Neural cell (in vitro differentiated cells): ENCODE measurements around the gene PPP3R1. TPM values are rescaled to one million over a fixed set of nuclear protein-coding genes. Genes with fewer than 3 reads are reported as not detected.

Experiments
- H2AFZ ChIP-seq: fragments of 200-600, 300-800 bp; sonication (generic), shearing (Covaris generic); 2 replicates; pipeline ENCODE4 v1.6.0; 2014; ENCODE audit warnings: low read depth, mild to moderate bottlenecking, antibody characterized with exemption, low read length, moderate library complexity
- H3F3A ChIP-seq: fragments of 200-600 bp; shearing (Covaris generic); 2 replicates; pipeline ENCODE4 v1.6.1; 2016; ENCODE audit warnings: mild to moderate bottlenecking, moderate library complexity, mixed read lengths, antibody characterized with exemption, low read length; ENCODE audit not compliant: insufficient read depth, poor library complexity, severe bottlenecking
- H3K27ac ChIP-seq: fragments of 200-600, 300-800 bp; sonication (generic), shearing (Covaris generic); 2 replicates; pipeline ENCODE4 v1.5.1; 2014; ENCODE audit warnings: mild to moderate bottlenecking, low read length, moderate library complexity
- H3K27me3 ChIP-seq: fragments of 300-800, 200-600 bp; sonication (generic), shearing (Covaris generic); 2 replicates; pipeline ENCODE4 v1.6.0; 2014; ENCODE audit warnings: mild to moderate bottlenecking, low read depth, low read length, moderate library complexity; ENCODE audit not compliant: insufficient read depth
- H3K36me3 ChIP-seq: fragments of 300-800, 200-600 bp; sonication (generic), shearing (Covaris generic); 2 replicates; pipeline ENCODE4 v1.5.1; 2014; ENCODE audit warnings: mild to moderate bottlenecking, antibody characterized with exemption, low read length, moderate library complexity; ENCODE audit not compliant: insufficient read depth
- H3K4me2 ChIP-seq: fragments of 300-800, 200-600 bp; sonication (generic), shearing (Covaris generic); 2 replicates; pipeline ENCODE4 v1.6.0; 2014; ENCODE audit warnings: mild to moderate bottlenecking, low read length
- H3K4me3 ChIP-seq: fragments of 300-800, 200-600 bp; sonication (generic), shearing (Covaris generic); 2 replicates; pipeline ENCODE4 v1.5.1; 2014; ENCODE audit warnings: mild to moderate bottlenecking, low read length, moderate library complexity
- H3K79me2 ChIP-seq: fragments of 200-600 bp; shearing (Covaris generic); replicated peaks from 2 replicates; pipeline ENCODE4 v1.6.0; 2014; ENCODE audit warnings: mild to moderate bottlenecking, low read length, moderate library complexity; ENCODE audit not compliant: insufficient read depth
- H3K9ac ChIP-seq: fragments of 300-800, 200-600 bp; sonication (generic), shearing (Covaris generic); 2 replicates; pipeline ENCODE4 v1.6.1; 2016; ENCODE audit warnings: mild to moderate bottlenecking, low read length, mixed read lengths
- H3K9me2 ChIP-seq: fragments of 200-600 bp; shearing (Covaris generic); 2 replicates; pipeline ENCODE4 v1.6.1; 2016; ENCODE audit warnings: mild to moderate bottlenecking, low read length, mixed read lengths; ENCODE audit not compliant: insufficient read depth
- H3K9me3 ChIP-seq: fragments of 200-600, 300-800 bp; sonication (generic), shearing (Covaris generic); 2 replicates; pipeline ENCODE4 v1.6.1; 2016; ENCODE audit warnings: mild to moderate bottlenecking, mixed run types, low read length, moderate library complexity, mixed read lengths
- H4K20me1 ChIP-seq: fragments of 200-600 bp; shearing (Covaris generic); 2 replicates; pipeline ENCODE4 v1.6.1; 2016; ENCODE audit warnings: mild to moderate bottlenecking, mixed run types; ENCODE audit not compliant: insufficient read depth
- EP300 ChIP-seq: fragments of 450-650 bp; conservative IDR thresholded peaks from 2 replicates; pipeline ENCODE4 v1.6.1; 2014; ENCODE audit warnings: antibody characterized with exemption, mild to moderate bottlenecking, moderate library complexity; ENCODE audit not compliant: poor library complexity, severe bottlenecking
- EZH2 ChIP-seq: fragments of 200-600, 300-800 bp; shearing (Covaris generic), sonication (generic); IDR thresholded peaks from 2 replicates; pipeline ENCODE4 v1.6.1; 2014; ENCODE audit warnings: antibody characterized with exemption, low read length, borderline replicate concordance, mild to moderate bottlenecking; ENCODE audit not compliant: insufficient read depth, poor library complexity, severe bottlenecking
- MXI1 ChIP-seq: fragments of 450-650 bp; conservative IDR thresholded peaks from 2 replicates; pipeline ENCODE4 v1.6.1; 2014; ENCODE audit warnings: antibody characterized with exemption, mild to moderate bottlenecking; ENCODE audit not compliant: poor library complexity, severe bottlenecking
- POLR2AphosphoS5 ChIP-seq: IDR thresholded peaks from 2 replicates; pipeline ENCODE4 v1.6.1; 2012
- REST ChIP-seq: IDR thresholded peaks from 2 replicates; pipeline ENCODE4 v1.6.1; 2012; ENCODE audit warnings: borderline replicate concordance
- SMC3 ChIP-seq: fragments of 450-650 bp; conservative IDR thresholded peaks from 2 replicates; pipeline ENCODE4 v1.6.1; 2014; ENCODE audit warnings: antibody characterized with exemption, mild to moderate bottlenecking, moderate library complexity; ENCODE audit not compliant: poor library complexity
- polyA plus RNA-seq: library from polyadenylated mRNA; depleted of rRNA; stranded (reverse); fragments of >200 nt; gene quantifications from 2 replicates; pipeline ENCODE4 v1.2.3, GENCODE V29; 2014
- TF ChIP-seq, protein P1 (sequence below): fragments of 450-650 bp; IDR thresholded peaks from 2 replicates; pipeline ENCODE4 v1.5.1; 2014; ENCODE audit warnings: antibody characterized with exemption, mild to moderate bottlenecking, moderate library complexity; ENCODE audit not compliant: poor library complexity, severe bottlenecking

PPP3R1 gene
- polyA plus RNA-seq, 1 donor from 2014 or later: 45.3 TPM

DNA sequence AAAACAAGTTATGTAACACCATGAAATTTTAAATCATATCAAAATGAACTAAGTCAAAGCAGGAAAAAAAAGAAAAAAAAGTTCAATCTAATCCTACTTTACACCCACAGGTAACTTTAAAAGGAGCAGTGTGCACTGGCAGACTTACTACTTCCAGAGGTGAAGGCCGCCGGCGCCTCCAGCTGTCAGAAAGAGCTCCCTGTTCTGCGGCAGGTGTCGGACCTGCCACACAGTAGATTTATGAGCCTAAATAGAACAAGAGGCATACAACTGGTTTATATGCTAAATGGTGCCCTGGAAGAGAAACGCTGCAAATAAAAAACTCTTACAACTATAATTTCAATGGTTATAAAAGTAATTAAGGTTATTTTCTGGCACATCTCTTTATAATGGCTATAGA lies 117.8 kb downstream of the PPP3R1 start:
- Histone ChIP-seq H3K36me3 (no peaks in the 10 kb centered on the region), H3K27me3 (no peaks in the 10 kb centered on the region), H4K20me1 (no peaks in the 10 kb centered on the region), H3K9me3 (no peaks in the 10 kb centered on the region), H3K4me2 (no peak overlapping the region), H3K79me2 (no peaks in the 10 kb centered on the region), H3K9ac (no peak overlapping the region), H2AFZ (no peak overlapping the region), H3K4me3 (no peak overlapping the region), H3F3A (no peaks in the 10 kb centered on the region), H3K9me2 (no peaks in the 10 kb centered on the region), H3K27ac (no peak overlapping the region)
- TF ChIP-seq REST: no peak

DNA sequence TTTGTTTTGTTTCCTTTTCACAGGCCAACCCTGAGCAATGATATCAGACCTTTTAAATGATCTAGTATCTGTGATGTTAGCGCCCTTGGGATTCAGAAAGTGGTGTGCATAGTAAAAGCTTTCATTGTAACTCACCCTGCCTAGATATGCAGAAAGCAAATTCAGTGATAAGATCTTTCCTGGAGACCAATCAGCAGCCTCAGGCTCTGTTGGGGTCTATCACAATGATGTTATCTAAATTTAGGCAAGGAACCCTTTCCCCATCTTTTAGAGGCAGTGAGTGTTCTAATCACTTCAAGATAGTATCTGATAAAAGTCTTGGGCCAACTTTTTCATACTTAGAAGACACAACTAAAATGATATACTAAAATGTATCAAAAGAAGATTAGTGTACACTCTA lies 118.2 kb downstream of the PPP3R1 start:
- no peak overlapping the region for H2AFZ ChIP-seq
- H3K4me2 ChIP-seq: no peak overlapping the region
- TF ChIP-seq MXI1: no peak
- TF ChIP-seq, protein P1, sequence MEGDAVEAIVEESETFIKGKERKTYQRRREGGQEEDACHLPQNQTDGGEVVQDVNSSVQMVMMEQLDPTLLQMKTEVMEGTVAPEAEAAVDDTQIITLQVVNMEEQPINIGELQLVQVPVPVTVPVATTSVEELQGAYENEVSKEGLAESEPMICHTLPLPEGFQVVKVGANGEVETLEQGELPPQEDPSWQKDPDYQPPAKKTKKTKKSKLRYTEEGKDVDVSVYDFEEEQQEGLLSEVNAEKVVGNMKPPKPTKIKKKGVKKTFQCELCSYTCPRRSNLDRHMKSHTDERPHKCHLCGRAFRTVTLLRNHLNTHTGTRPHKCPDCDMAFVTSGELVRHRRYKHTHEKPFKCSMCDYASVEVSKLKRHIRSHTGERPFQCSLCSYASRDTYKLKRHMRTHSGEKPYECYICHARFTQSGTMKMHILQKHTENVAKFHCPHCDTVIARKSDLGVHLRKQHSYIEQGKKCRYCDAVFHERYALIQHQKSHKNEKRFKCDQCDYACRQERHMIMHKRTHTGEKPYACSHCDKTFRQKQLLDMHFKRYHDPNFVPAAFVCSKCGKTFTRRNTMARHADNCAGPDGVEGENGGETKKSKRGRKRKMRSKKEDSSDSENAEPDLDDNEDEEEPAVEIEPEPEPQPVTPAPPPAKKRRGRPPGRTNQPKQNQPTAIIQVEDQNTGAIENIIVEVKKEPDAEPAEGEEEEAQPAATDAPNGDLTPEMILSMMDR: no peak
- TF ChIP-seq REST: no peak
- TF ChIP-seq EZH2: no peak
- no peak for TF ChIP-seq POLR2AphosphoS5
- no peak for TF ChIP-seq SMC3
- no peak for TF ChIP-seq EP300
- no peaks in the 10 kb centered on the region for H3F3A ChIP-seq
- H3K9me3 ChIP-seq: no peaks in the 10 kb centered on the region
- H3K9me2 ChIP-seq: no peaks in the 10 kb centered on the region
- no peaks in the 10 kb centered on the region for H3K79me2 ChIP-seq
- H3K9ac ChIP-seq: no peak overlapping the region
- no peaks in the 10 kb centered on the region for H4K20me1 ChIP-seq
- no peak overlapping the region for H3K27ac ChIP-seq
- no peak overlapping the region for H3K4me3 ChIP-seq
- H3K27me3 ChIP-seq: no peaks in the 10 kb centered on the region
- no peaks in the 10 kb centered on the region for H3K36me3 ChIP-seq

Other genes starting within 250 kb of the PPP3R1 start
- 35.4 and 53.0 TPM in 2 replicates for gene C1D, start 189.5 kb downstream of the PPP3R1 start, polyA plus RNA-seq
- 10.9 and 12.1 TPM in 2 replicates for gene PNO1, start 94.6 kb downstream of the PPP3R1 start, polyA plus RNA-seq
- 26.7 and 28.2 TPM in 2 replicates for gene CNRIP1, start 67.4 kb upstream of the PPP3R1 start, polyA plus RNA-seq
- gene PLEK, start 112.8 kb upstream of the PPP3R1 start, polyA plus RNA-seq: 0.07 and 0.10 TPM in 2 replicates
- 0.45 and 1.1 TPM in 2 replicates for gene FBXO48, start 214.8 kb upstream of the PPP3R1 start, polyA plus RNA-seq
- gene APLF, start 215.1 kb upstream of the PPP3R1 start, polyA plus RNA-seq: 0.40 and 0.45 TPM in 2 replicates